B cell (primary cell): ENCODE data around the gene CCDC106.

Experiments
- CTCF ChIP-seq: fragments of 200-600 bp; IDR thresholded peaks from one replicate; pipeline ENCODE4 v1.8.0; 2022; ENCODE audit warnings: antibody characterized with exemption, mild to moderate bottlenecking
- EZH2 ChIP-seq: IDR thresholded peaks from 2 replicates; pipeline ENCODE4 v1.6.1; 2012; ENCODE audit warnings: borderline replicate concordance, low read depth, mild to moderate bottlenecking, moderate library complexity, low read length; ENCODE audit not compliant: insufficient read depth, poor library complexity, severe bottlenecking

GRCh38 chr19:55667958-55668357 lies 19.9 kb downstream of the CCDC106 start:
- TF ChIP-seq CTCF (no peak), EZH2 (no peak)
